A673 (cell line): ENCODE measurements around the gene CABLES2.

ENCODE experiments used
- EZH2 ChIP-seq: fragments of 200-600 bp; sonication (generic); IDR thresholded peaks from 2 replicates; pipeline ENCODE4 v1.6.1; 2017; ENCODE audit warnings: borderline replicate concordance, low read depth, mild to moderate bottlenecking, mixed read lengths, antibody characterized with exemption, low read length; ENCODE audit not compliant: poor library complexity, severe bottlenecking
- TF ChIP-seq, protein P1 (sequence below): fragments of 300-800, 200-600 bp; sonication (generic); conservative IDR thresholded peaks from 2 replicates; pipeline ENCODE4 v1.5.1; 2017; ENCODE audit warnings: low read depth, mild to moderate bottlenecking, antibody characterized with exemption, low read length, moderate library complexity, mixed read lengths

GRCh38 chr20:62346398-62347150 lies 60.5 kb downstream of the CABLES2 start:
- TF ChIP-seq, protein P1, sequence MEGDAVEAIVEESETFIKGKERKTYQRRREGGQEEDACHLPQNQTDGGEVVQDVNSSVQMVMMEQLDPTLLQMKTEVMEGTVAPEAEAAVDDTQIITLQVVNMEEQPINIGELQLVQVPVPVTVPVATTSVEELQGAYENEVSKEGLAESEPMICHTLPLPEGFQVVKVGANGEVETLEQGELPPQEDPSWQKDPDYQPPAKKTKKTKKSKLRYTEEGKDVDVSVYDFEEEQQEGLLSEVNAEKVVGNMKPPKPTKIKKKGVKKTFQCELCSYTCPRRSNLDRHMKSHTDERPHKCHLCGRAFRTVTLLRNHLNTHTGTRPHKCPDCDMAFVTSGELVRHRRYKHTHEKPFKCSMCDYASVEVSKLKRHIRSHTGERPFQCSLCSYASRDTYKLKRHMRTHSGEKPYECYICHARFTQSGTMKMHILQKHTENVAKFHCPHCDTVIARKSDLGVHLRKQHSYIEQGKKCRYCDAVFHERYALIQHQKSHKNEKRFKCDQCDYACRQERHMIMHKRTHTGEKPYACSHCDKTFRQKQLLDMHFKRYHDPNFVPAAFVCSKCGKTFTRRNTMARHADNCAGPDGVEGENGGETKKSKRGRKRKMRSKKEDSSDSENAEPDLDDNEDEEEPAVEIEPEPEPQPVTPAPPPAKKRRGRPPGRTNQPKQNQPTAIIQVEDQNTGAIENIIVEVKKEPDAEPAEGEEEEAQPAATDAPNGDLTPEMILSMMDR, result no peak
- TF ChIP-seq EZH2, result no peak
